HepG2 (cell line): ENCODE data around the gene C10orf90.

Experiments
- AHR ChIP-seq: IDR thresholded peaks from 2 replicates; pipeline ENCODE4 v1.6.1; 2018; ENCODE audit warnings: missing genetic modification reagents, missing compliant biosample characterization
- BRCA1 ChIP-seq: sonication (generic); formaldehyde crosslinking; IDR thresholded peaks from 2 replicates; pipeline ENCODE4 v1.4.0; 2020; ENCODE audit warnings: missing genetic modification reagents
- FOXA3 ChIP-seq: IDR thresholded peaks from 2 replicates; pipeline ENCODE4 v1.6.1; 2016; ENCODE audit warnings: missing genetic modification reagents, missing compliant biosample characterization
- NR0B2 ChIP-seq: sonication (generic); formaldehyde crosslinking; IDR thresholded peaks from 2 replicates; pipeline ENCODE4 v1.4.0; 2020; ENCODE audit warnings: mild to moderate bottlenecking, missing genetic modification reagents
- PHF8 ChIP-seq: sonication (generic); formaldehyde crosslinking; IDR thresholded peaks from 2 replicates; pipeline ENCODE4 v1.5.0; 2020; ENCODE audit warnings: missing genetic modification reagents
- SALL1 ChIP-seq: sonication (generic); formaldehyde crosslinking; IDR thresholded peaks from 2 replicates; pipeline ENCODE4 v1.8.0; 2022; ENCODE audit warnings: mild to moderate bottlenecking, missing genetic modification reagents
- ZBTB21 ChIP-seq: sonication (generic); formaldehyde crosslinking; IDR thresholded peaks from 2 replicates; pipeline ENCODE4 v1.4.0; 2020; ENCODE audit warnings: missing genetic modification reagents

- TF ChIP-seq PHF8 (CRISPR knock-in tag), result no peak
- TF ChIP-seq BRCA1 (CRISPR knock-in tag), result no peak
- TF ChIP-seq ZBTB21 (CRISPR knock-in tag), result no peak
- TF ChIP-seq SALL1 (CRISPR knock-in tag), result no peak
- no peak for TF ChIP-seq FOXA3 (CRISPR knock-in tag)
- no peak for TF ChIP-seq NR0B2 (CRISPR knock-in tag)
- TF ChIP-seq AHR (CRISPR knock-in tag), result no peak
These were observed 15.8 kb upstream of the C10orf90 start for GRCh38 chr10:126686268-126686667.
